ENCODE measurements around the gene APPBP2.

DNA sequence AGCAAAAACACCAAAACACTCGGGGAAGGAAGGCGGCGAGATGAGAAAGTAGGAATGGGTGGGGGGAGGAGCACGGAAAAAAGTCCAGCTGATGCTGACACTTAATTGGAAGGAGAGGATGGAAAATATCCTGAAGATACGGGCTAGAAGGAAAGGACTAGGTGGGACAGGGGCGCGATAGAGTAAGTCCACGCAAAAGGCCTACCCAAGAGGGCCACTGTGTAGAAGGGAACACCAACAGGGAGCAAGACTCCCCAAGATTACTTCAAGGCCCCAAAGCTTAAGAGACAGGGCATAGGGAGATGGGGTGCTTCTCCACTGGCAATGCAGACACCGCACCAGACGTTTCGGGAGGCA is 736 bp downstream of the APPBP2 start:
- TF ChIP-seq POLR2AphosphoS5 (IDR thresholded peaks at IDR 0.05; ENCODE audit: low read depth, low read length) = no peak
- TF ChIP-seq PAX5 (IDR thresholded peaks at IDR 0.05; ENCODE audit: insufficient read depth, low read length, severe bottlenecking) = no peak
- TF ChIP-seq POLR2A (IDR thresholded peaks at IDR 0.05; ENCODE audit: low read depth, low read length) = no peak
- TF ChIP-seq TAF1 (IDR thresholded peaks at IDR 0.05; ENCODE audit: low read depth, low read length) = no peak

All from GM12891 (cell line).